Kidney glomerular epithelial cell (primary cell): Measurements from ENCODE around the gene CCDC82.
A peak's percentile ranks its signal among the peaks of the same experiment; 100 is the strongest.
"Not testable (repeated sequence)": the region's sequence is repeated elsewhere in the genome, so short reads cannot be mapped to it uniquely, and the experiment has no call there.

Experiments
- DNase-seq: peaks from one replicate; lab custom pipeline; 2025; lab: John Stamatoyannopoulos, UW

The CCDC82 gene

GRCh38 chr11:96389720-96390487 lies at the start of gene CCDC82, which contains the start of gene JRKL:
Gene CCDC82, minus strand, starts transcription at chr11:96389912. Its CDS starts 5,165 bp downstream, at chr11:96384747.
Gene JRKL, plus strand, starts transcription at chr11:96390013. Its CDS starts 637 bp downstream, at chr11:96390650.
- peak; percentile 91 for DNase-seq

GRCh38 chr11:96432654-96433053 lies 42.9 kb upstream of the CCDC82 start:
- DNase-seq, result not testable (repeated sequence)

GRCh38 chr11:96430668-96431067 lies 41.0 kb upstream of the CCDC82 start:
- no peak for DNase-seq

GRCh38 chr11:96424693-96425092 lies 35.0 kb upstream of the CCDC82 start:
- DNase-seq, result peak; percentile 10

GRCh38 chr11:96413408-96413807 lies 23.7 kb upstream of the CCDC82 start:
- DNase-seq, result no peak

GRCh38 chr11:96412761-96413381 lies 23.2 kb upstream of the CCDC82 start:
- no peak for DNase-seq

GRCh38 chr11:96411412-96411811 lies 21.7 kb upstream of the CCDC82 start:
- DNase-seq, result not testable (repeated sequence)

GRCh38 chr11:96400697-96401096 lies 11.0 kb upstream of the CCDC82 start:
- DNase-seq, result no peak

- no peak for DNase-seq
These were observed 8.2 kb upstream of the CCDC82 start for GRCh38 chr11:96397863-96398262.

- DNase-seq, result no peak
These were observed 6.9 kb upstream of the CCDC82 start for GRCh38 chr11:96396637-96397036.

- no peak for DNase-seq
These were observed 5.1 kb upstream of the CCDC82 start for GRCh38 chr11:96394773-96395172.

- DNase-seq, result peak; percentile 45
These were observed 4.1 kb upstream of the CCDC82 start for GRCh38 chr11:96393753-96394348.

GRCh38 chr11:96391698-96392307 lies 2.1 kb upstream of the CCDC82 start:
- no peak for DNase-seq

- DNase-seq, result peak; percentile 60
These were observed 728 bp upstream of the CCDC82 start for GRCh38 chr11:96390488-96390792.

GRCh38 chr11:96388891-96389719 lies 607 bp downstream of the CCDC82 start:
- peak; percentile 82 for DNase-seq

GRCh38 chr11:96385187-96385586 lies 4.5 kb downstream of the CCDC82 start:
- no peak for DNase-seq

- no peak for DNase-seq
These were observed 5.6 kb downstream of the CCDC82 start for GRCh38 chr11:96384156-96384555.

GRCh38 chr11:96376796-96377195 lies 12.9 kb downstream of the CCDC82 start:
- no peak for DNase-seq

- no peak for DNase-seq
These were observed 15.9 kb downstream of the CCDC82 start for GRCh38 chr11:96373826-96374225.

GRCh38 chr11:96367342-96367741 lies 22.4 kb downstream of the CCDC82 start:
- DNase-seq, result no peak

GRCh38 chr11:96366024-96366423 lies 23.7 kb downstream of the CCDC82 start:
- DNase-seq, result no peak

GRCh38 chr11:96365493-96365892 lies 24.2 kb downstream of the CCDC82 start:
- DNase-seq, result no peak
